Panc1 (cell line): ENCODE results near the gene UFSP1. TPM values are rescaled to one million over a fixed set of nuclear protein-coding genes. Genes with fewer than 3 reads are reported as not detected.
A peak's percentile ranks its signal among the peaks of the same experiment; 100 is the strongest.

Experiments used
- ATAC-seq: fragments of 200-7000 bp; cut with Tn5 transposase; 2 replicates; pipeline ENCODE4 v1.9.1; 2020; ENCODE audit warnings: mild to moderate bottlenecking, moderate library complexity
- BruUV-seq: library from RNA; stranded (reverse); fragments of 400-500 nt; replicated peaks from 2 replicates; lab custom pipeline; 2021; lab: Mats Ljungman, UMichigan
- CTCF ChIA-PET: fragments of 300-600 bp; sonication (Branson Sonifier 250); formaldehyde crosslinking; loops from one replicate; lab custom pipeline; 2022; ENCODE audit warnings: antibody characterized with exemption; lab: Charles Lee
- POLR2A ChIA-PET: fragments of 300-600 bp; sonication (Branson Sonifier 250); formaldehyde crosslinking; loops from one replicate; lab custom pipeline; 2022; ENCODE audit warnings: antibody characterized with exemption; lab: Charles Lee
- DNase-seq: peaks from one replicate; pipeline ENCODE4 v3.0.0-alpha.2; 2010; ENCODE audit warnings: low read depth, low spot score
- H3K27ac ChIP-seq: 2 replicates; pipeline ENCODE4 v1.5.1; 2011; ENCODE audit warnings: mild to moderate bottlenecking, low read length, inconsistent platforms
- H3K27me3 ChIP-seq: fragments of 200-500 bp; sonication (Bioruptor generic); 2 replicates; pipeline ENCODE4 v1.6.0; 2014; ENCODE audit warnings: low read length, inconsistent platforms; ENCODE audit not compliant: control insufficient read depth, insufficient read depth
- H3K36me3 ChIP-seq: fragments of 200-500 bp; sonication (Bioruptor generic); 2 replicates; pipeline ENCODE4 v1.5.1; 2014; ENCODE audit warnings: inconsistent platforms, mild to moderate bottlenecking, low read length, moderate library complexity; ENCODE audit not compliant: control insufficient read depth, insufficient read depth
- H3K4me1 ChIP-seq: 2 replicates; pipeline ENCODE4 v1.5.1; 2011; ENCODE audit warnings: inconsistent platforms, mild to moderate bottlenecking, low read length, moderate library complexity; ENCODE audit not compliant: control insufficient read depth, insufficient read depth
- H3K4me3 ChIP-seq, 2 experiments: 2 replicates each; pipeline ENCODE4 v1.5.1; 2011 to 2012; ENCODE audit warnings: low read depth in 2 of 2, low read length in 2 of 2, mild to moderate bottlenecking in 2 of 2, inconsistent platforms in 1 of 2, moderate library complexity in 1 of 2
- H3K9me3 ChIP-seq: fragments of 200-500 bp; sonication (Bioruptor generic); 2 replicates; pipeline ENCODE4 v1.5.1; 2014; ENCODE audit warnings: low read depth, mild to moderate bottlenecking, inconsistent platforms, low read length, moderate library complexity; ENCODE audit not compliant: control insufficient read depth, insufficient read depth
- POLR2AphosphoS5 ChIP-seq: IDR thresholded peaks from 2 replicates; pipeline ENCODE4 v1.6.1; 2012; ENCODE audit warnings: mild to moderate bottlenecking, low read depth, low read length, moderate library complexity
- SIN3A ChIP-seq: IDR thresholded peaks from 2 replicates; pipeline ENCODE4 v1.6.1; 2012; ENCODE audit warnings: low read depth, mild to moderate bottlenecking, low read length, moderate library complexity, borderline replicate concordance; ENCODE audit not compliant: insufficient read depth
- TCF7L2 ChIP-seq: IDR thresholded peaks from 2 replicates; pipeline ENCODE4 v1.6.1; 2011; ENCODE audit warnings: mild to moderate bottlenecking, low read depth, low read length, inconsistent platforms
- in situ Hi-C: cut with HindIII; loops from 2 replicates; pipeline ENCODE4 v1.10.0; 2016; ENCODE audit warnings: low sequenced_read_pairs, low pct_unique_long_range_greater_than_20kb
- intact Hi-C: fragments of 100-400 bp; cut with micrococcal nuclease; formaldehyde crosslinking; loops from one replicate; pipeline ENCODE4 v1.10.0; 2022; ENCODE audit not compliant: unreplicated experiment
- total RNA-seq: library from RNA; stranded (reverse); gene quantifications from one replicate; pipeline ENCODE4 v1.2.1, GENCODE V29; 2021; ENCODE audit not compliant: unreplicated experiment
- TF ChIP-seq, protein P1 (sequence below), 2 experiments: IDR thresholded peaks; 2 replicates each; pipeline ENCODE4 v1.6.1; 2011 to 2012; ENCODE audit warnings: low read depth in 2 of 2, control low read depth in 1 of 2, low read length in 1 of 2, mild to moderate bottlenecking in 1 of 2, moderate library complexity in 1 of 2; ENCODE audit not compliant: insufficient read depth in 1 of 2
- TF ChIP-seq, protein P2 (sequence below): fragments of 450-650 bp; IDR thresholded peaks from 2 replicates; pipeline ENCODE4 v1.5.1; 2017; ENCODE audit warnings: mild to moderate bottlenecking

The UFSP1 gene
- total RNA-seq, 1 experiment from 2014 or later, result 3.3 TPM

DNA sequence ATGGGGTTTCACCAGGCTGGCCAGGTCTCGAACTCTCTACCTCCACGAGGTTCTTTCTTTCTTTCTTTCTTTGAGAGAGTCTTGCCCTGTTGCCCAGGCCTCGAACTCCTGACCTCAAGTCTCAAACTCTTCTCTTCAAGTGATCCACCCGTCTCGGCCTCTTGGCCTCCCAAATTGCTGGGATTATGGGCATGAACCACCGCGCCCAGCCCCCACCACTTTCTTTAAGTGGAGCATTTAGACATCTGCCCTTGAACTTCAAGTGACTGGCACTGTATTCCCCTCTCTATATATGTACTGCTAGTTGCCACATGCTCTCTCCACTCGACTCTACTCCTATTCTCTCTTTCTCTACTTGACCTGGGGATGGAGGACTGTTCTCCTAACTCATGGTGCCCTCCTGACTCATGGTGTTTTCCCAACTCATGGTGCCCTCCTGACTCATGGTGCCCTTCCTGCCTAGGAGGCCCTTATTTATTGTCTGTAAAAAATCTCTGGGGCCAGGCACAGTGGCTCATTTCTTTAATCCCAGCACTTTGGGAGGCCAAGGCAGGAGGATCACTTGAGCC is 25.4 kb upstream of the UFSP1 start:
- CTCF ChIA-PET, result no interaction called here
- H3K36me3 ChIP-seq, result no peaks in the 10 kb centered on the region
- no peak overlapping the region for H3K27ac ChIP-seq
- intact Hi-C loops, result no loop called here
- no peak overlapping the region for H3K4me3 ChIP-seq
- ATAC-seq, result peak; percentile 70; the same call in 1 of the 2 replicates
- POLR2A ChIA-PET, result no interaction called here
- BruUV-seq, result no TSS peak
- H3K4me1 ChIP-seq, result no peaks in the 10 kb centered on the region
- H3K9me3 ChIP-seq, result no peaks in the 10 kb centered on the region
- in situ Hi-C loops, result no loop called here
- TF ChIP-seq, protein P1, sequence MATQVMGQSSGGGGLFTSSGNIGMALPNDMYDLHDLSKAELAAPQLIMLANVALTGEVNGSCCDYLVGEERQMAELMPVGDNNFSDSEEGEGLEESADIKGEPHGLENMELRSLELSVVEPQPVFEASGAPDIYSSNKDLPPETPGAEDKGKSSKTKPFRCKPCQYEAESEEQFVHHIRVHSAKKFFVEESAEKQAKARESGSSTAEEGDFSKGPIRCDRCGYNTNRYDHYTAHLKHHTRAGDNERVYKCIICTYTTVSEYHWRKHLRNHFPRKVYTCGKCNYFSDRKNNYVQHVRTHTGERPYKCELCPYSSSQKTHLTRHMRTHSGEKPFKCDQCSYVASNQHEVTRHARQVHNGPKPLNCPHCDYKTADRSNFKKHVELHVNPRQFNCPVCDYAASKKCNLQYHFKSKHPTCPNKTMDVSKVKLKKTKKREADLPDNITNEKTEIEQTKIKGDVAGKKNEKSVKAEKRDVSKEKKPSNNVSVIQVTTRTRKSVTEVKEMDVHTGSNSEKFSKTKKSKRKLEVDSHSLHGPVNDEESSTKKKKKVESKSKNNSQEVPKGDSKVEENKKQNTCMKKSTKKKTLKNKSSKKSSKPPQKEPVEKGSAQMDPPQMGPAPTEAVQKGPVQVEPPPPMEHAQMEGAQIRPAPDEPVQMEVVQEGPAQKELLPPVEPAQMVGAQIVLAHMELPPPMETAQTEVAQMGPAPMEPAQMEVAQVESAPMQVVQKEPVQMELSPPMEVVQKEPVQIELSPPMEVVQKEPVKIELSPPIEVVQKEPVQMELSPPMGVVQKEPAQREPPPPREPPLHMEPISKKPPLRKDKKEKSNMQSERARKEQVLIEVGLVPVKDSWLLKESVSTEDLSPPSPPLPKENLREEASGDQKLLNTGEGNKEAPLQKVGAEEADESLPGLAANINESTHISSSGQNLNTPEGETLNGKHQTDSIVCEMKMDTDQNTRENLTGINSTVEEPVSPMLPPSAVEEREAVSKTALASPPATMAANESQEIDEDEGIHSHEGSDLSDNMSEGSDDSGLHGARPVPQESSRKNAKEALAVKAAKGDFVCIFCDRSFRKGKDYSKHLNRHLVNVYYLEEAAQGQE (IDR thresholded peaks at IDR 0.05; ENCODE audit: insufficient read depth in 1 of 2, low read depth in 2 of 2, low read length in 1 of 2), result no peak
- no peak for TF ChIP-seq TCF7L2
- TF ChIP-seq POLR2AphosphoS5, result no peak
- TF ChIP-seq, protein P2, sequence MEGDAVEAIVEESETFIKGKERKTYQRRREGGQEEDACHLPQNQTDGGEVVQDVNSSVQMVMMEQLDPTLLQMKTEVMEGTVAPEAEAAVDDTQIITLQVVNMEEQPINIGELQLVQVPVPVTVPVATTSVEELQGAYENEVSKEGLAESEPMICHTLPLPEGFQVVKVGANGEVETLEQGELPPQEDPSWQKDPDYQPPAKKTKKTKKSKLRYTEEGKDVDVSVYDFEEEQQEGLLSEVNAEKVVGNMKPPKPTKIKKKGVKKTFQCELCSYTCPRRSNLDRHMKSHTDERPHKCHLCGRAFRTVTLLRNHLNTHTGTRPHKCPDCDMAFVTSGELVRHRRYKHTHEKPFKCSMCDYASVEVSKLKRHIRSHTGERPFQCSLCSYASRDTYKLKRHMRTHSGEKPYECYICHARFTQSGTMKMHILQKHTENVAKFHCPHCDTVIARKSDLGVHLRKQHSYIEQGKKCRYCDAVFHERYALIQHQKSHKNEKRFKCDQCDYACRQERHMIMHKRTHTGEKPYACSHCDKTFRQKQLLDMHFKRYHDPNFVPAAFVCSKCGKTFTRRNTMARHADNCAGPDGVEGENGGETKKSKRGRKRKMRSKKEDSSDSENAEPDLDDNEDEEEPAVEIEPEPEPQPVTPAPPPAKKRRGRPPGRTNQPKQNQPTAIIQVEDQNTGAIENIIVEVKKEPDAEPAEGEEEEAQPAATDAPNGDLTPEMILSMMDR, result no peak
- TF ChIP-seq SIN3A, result no peak
- no peak for DNase-seq
- H3K27me3 ChIP-seq, result no peaks in the 10 kb centered on the region

DNA sequence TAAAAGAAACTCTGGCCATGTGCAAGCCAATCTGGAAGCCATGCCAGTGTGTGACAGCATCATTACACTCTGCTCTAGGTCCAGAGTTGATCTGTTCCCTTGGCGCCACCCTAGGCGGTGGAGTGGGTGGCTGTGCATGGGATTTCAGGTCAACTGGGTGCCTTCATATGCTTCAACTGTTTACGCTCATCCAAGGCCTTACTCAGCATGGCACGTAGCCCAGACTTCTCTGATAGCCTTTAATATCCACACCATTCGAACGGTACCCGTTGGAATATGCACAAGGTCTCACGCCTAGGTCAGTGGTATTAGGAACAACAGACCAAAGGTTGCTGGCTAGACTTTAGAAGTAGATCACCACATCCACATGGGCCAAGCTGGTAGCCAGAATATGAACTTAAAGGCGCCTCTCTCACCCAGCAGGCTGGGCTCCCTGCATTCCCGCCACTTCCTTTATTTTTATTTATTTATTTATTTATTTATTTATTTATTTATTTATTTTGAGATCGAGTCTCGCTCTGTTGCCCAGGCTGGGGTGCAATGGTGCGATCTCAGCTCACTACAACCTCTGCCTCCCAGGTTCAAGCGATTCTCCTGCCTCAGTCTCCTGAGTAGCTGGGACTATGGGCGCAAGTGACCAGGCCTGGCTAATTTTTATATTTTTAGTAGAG is 24.8 kb upstream of the UFSP1 start:
- BruUV-seq, result no TSS peak
- intact Hi-C loops, result no loop called here
- in situ Hi-C loops, result no loop called here
- Histone ChIP-seq H3K27ac (no peak overlapping the region), H3K9me3 (no peaks in the 10 kb centered on the region), H3K4me3 (no peak overlapping the region), H3K27me3 (no peaks in the 10 kb centered on the region), H3K4me1 (no peaks in the 10 kb centered on the region), H3K36me3 (no peaks in the 10 kb centered on the region)
- TF ChIP-seq, protein P1 (IDR thresholded peaks at IDR 0.05; ENCODE audit: insufficient read depth in 1 of 2, low read depth in 2 of 2, low read length in 1 of 2), result no peak
- TF ChIP-seq POLR2AphosphoS5 (no peak), TCF7L2 (no peak), SIN3A (no peak)
- TF ChIP-seq, protein P2, result no peak
- ChIA-PET POLR2A (no interaction called here), CTCF (no interaction called here)
- ATAC-seq, result peak; percentile 62
- DNase-seq, result no peak
